Naive thymus-derived CD8-positive, alpha-beta T cell (primary cell): ENCODE data around the gene CCL5. TPM values are rescaled to one million over a fixed set of nuclear protein-coding genes. Genes with fewer than 3 reads are reported as not detected.

Source experiments
- ATAC-seq, 2 donors: fragments of 150-1000 bp; cut with Tn5 transposase in 1 of 2; sonication (Bioruptor Pico), chemical (Tn5 transposase) in 1 of 2; 1 replicate in 1 of 2; 2 replicates in 1 of 2; pipeline ENCODE4 v1.10.0; 2021; ENCODE audit warnings: mild to moderate bottlenecking in 2 of 2, moderate library complexity in 2 of 2
- POLR2A ChIA-PET: fragments of 350-600 bp; sonication (Branson Sonifier 250); formaldehyde crosslinking; loops from one replicate; lab custom pipeline; 2021; ENCODE audit warnings: antibody characterized with exemption; lab: Charles Lee
- DNase-seq, 10 donors: peaks; one replicate each; pipeline versions ENCODE4 v3.0.0 to v3.0.0-alpha.2; 2020 to 2022
- H3K27ac Mint-ChIP-seq, 10 donors: one replicate each; pipeline ENCODE4 v1.8.0; 2020 to 2022; ENCODE audit warnings: mild to moderate bottlenecking in 10 of 10, mixed read lengths in 10 of 10, moderate library complexity in 4 of 10, inconsistent platforms in 1 of 10
- H3K27me3 Mint-ChIP-seq, 5 donors: one replicate each; pipeline ENCODE4 v1.8.0; 2021 to 2022; ENCODE audit warnings: mixed read lengths in 5 of 5
- H3K36me3 Mint-ChIP-seq, 3 donors: one replicate each; pipeline ENCODE4 v1.8.0; 2020 to 2022; ENCODE audit warnings: mixed read lengths in 3 of 3, mild to moderate bottlenecking in 2 of 3, inconsistent platforms in 1 of 3
- H3K4me1 Mint-ChIP-seq, 4 donors: one replicate each; pipeline ENCODE4 v1.8.0; 2021 to 2022; ENCODE audit warnings: mixed read lengths in 4 of 4
- H3K4me3 Mint-ChIP-seq, 10 donors: one replicate each; pipeline ENCODE4 v1.8.0; 2020 to 2022; ENCODE audit warnings: mild to moderate bottlenecking in 10 of 10, mixed read lengths in 10 of 10, moderate library complexity in 6 of 10, inconsistent platforms in 1 of 10
- H3K9me3 Mint-ChIP-seq, 9 donors: one replicate each; pipeline ENCODE4 v1.8.0; 2020 to 2022; ENCODE audit warnings: mixed read lengths in 9 of 9, mild to moderate bottlenecking in 3 of 9, inconsistent platforms in 1 of 9, moderate library complexity in 1 of 9
- polyA plus RNA-seq, 3 donors: library from polyadenylated mRNA; unstranded; fragments of 300-500 nt; fragmentation: Illumina TruSeq; gene quantifications; one replicate each; pipeline ENCODE4 v1.2.3, GENCODE V29; 2021
- total RNA-seq, 8 experiments: library from RNA in 2 of 8; stranded (reverse) in 2 of 8; gene quantifications; one replicate each; pipeline ENCODE4 v1.2.3 and lab custom pipeline; 2021 to 2026

Gene CCL5
- total and polyA plus RNA-seq, 5 experiments from 2014 or later = 41.5 to 1,286 (median 84.3) TPM

DNA sequence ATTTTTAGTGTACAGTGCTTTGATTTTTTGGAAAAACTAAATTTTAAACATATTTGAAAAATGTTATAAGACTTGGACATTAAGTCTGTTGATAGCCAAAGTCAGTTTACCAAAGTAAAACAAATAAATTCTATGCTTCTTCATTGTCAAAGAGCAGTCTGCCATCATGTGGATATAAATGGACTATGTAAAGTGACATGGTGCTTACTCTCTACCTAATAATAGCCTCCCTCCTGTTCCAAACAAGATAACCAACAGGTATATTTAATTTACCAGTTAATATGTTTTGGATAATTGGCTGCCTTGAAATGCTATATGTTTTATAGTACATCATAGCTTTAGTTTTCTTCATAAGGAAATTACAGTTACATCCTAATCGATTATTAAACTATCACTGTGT lies 55.0 kb downstream of the CCL5 start:
- POLR2A ChIA-PET = no interaction called here
- peaks cover 0 to 87% (median 10%) of the 10 kb centered on the region in 3 donors for H3K36me3 Mint-ChIP-seq
- no peak overlapping the region for H3K27ac Mint-ChIP-seq

More for the DNA sequence above, 55.0 kb downstream of the CCL5 start:
- ATAC-seq (no peak), DNase-seq (no peak)
- Mint-ChIP-seq H3K27me3 (no peaks in the 10 kb centered on the region), H3K4me1 (peaks cover 4 to 18% (median 10%) of the 10 kb centered on the region in 4 donors), H3K9me3 (no peaks in the 10 kb centered on the region), H3K4me3 (no peak overlapping the region)

Other genes starting within 250 kb of the CCL5 start
- under 1 TPM; 0.38 to 0.57 TPM for gene RASL10B, start 148.7 kb downstream of the CCL5 start, total RNA-seq
- gene RASL10B, start 148.7 kb downstream of the CCL5 start, polyA plus RNA-seq = under 1 TPM in 1 of 3 donors, not detected in 2; 0.06 TPM
- under 1 TPM; 0.33 to 0.36 TPM for gene GAS2L2, start 127.1 kb downstream of the CCL5 start, total RNA-seq
- gene GAS2L2, start 127.1 kb downstream of the CCL5 start, polyA plus RNA-seq = not detected
- under 1 TPM in 1 of 2 experiments, not detected in 1; 0.38 TPM for gene C17orf50, start 119.5 kb downstream of the CCL5 start, total RNA-seq
- gene C17orf50, start 119.5 kb downstream of the CCL5 start, polyA plus RNA-seq = 1 to 10 TPM in 1 of 3 donors, under 1 TPM in 2; 0.20 to 2.1 (median 0.67) TPM
- gene MMP28, start 84.7 kb downstream of the CCL5 start, total RNA-seq = 10 to 100 TPM; 15.0 to 15.2 TPM
- 10 to 100 TPM; 10.0 to 30.1 (median 13.4) TPM for gene MMP28, start 84.7 kb downstream of the CCL5 start, polyA plus RNA-seq
- 100 to 1,000 TPM; 271 TPM for gene TAF15, start 70.9 kb downstream of the CCL5 start, total RNA-seq
- gene TAF15, start 70.9 kb downstream of the CCL5 start, polyA plus RNA-seq = 10 to 100 TPM; 15.0 to 20.2 (median 19.9) TPM
- gene HEATR9, start 11.5 kb downstream of the CCL5 start, total RNA-seq = 1 to 10 TPM; 1.2 TPM
- gene HEATR9, start 11.5 kb downstream of the CCL5 start, polyA plus RNA-seq = under 1 TPM in 1 of 3 donors, not detected in 2; 0.07 TPM
- gene RDM1, start 50.4 kb upstream of the CCL5 start, total RNA-seq = under 1 TPM in 1 of 2 experiments, not detected in 1; 0.41 TPM
- 1 to 10 TPM in 1 of 3 donors, under 1 TPM in 1, not detected in 1; 0.32 to 2.7 TPM for gene RDM1, start 50.4 kb upstream of the CCL5 start, polyA plus RNA-seq
- not detected for gene LYZL6, start 63.4 kb upstream of the CCL5 start, total RNA-seq
- gene LYZL6, start 63.4 kb upstream of the CCL5 start, polyA plus RNA-seq = not detected
- not detected for gene CCL16, start 101.1 kb upstream of the CCL5 start, total RNA-seq
- not detected for gene CCL16, start 101.1 kb upstream of the CCL5 start, polyA plus RNA-seq
- gene CCL14, start 106.4 kb upstream of the CCL5 start, total RNA-seq = not detected
- gene CCL14, start 106.4 kb upstream of the CCL5 start, polyA plus RNA-seq = not detected
- gene CCL15, start 121.2 kb upstream of the CCL5 start, total RNA-seq = not detected
- not detected for gene CCL15, start 121.2 kb upstream of the CCL5 start, polyA plus RNA-seq
- gene CCL23, start 137.6 kb upstream of the CCL5 start, total RNA-seq = not detected
- not detected for gene CCL23, start 137.6 kb upstream of the CCL5 start, polyA plus RNA-seq
- not detected for gene CCL18, start 183.9 kb upstream of the CCL5 start, total RNA-seq
- not detected for gene CCL18, start 183.9 kb upstream of the CCL5 start, polyA plus RNA-seq
- 1 to 10 TPM; 1.6 to 2.6 TPM for gene CCL3, start 209.8 kb upstream of the CCL5 start, total RNA-seq
- 10 to 100 TPM in 1 of 3 donors, not detected in 2; 10.9 TPM for gene CCL3, start 209.8 kb upstream of the CCL5 start, polyA plus RNA-seq
- gene CCL4, start 223.5 kb upstream of the CCL5 start, total RNA-seq = 1 to 10 TPM; 2.9 to 4.3 TPM
- 100 to 1,000 TPM in 1 of 3 donors, 1 to 10 TPM in 2; 2.9 to 219 (median 3.9) TPM for gene CCL4, start 223.5 kb upstream of the CCL5 start, polyA plus RNA-seq